Esophagus muscularis mucosa (tissue), 4 donors: ENCODE measurements around the gene USP16. TPM values are rescaled to one million over a fixed set of nuclear protein-coding genes. Genes with fewer than 3 reads are reported as not detected.

ENCODE experiments used
- DNase-seq: peaks from one replicate; pipeline ENCODE4 v3.0.0-alpha.2; 2017; ENCODE audit errors: extremely low spot score
- H3K27ac ChIP-seq, 4 donors: fragments of 200-600 bp; sonication (generic); replicated peaks in 1 of 4; 1 replicate in 3 of 4; 2 replicates in 1 of 4; pipeline ENCODE4 v1.5.1; 2016 to 2019; ENCODE audit warnings: mild to moderate bottlenecking in 1 of 4
- H3K27me3 ChIP-seq, 4 donors: fragments of 200-600 bp; sonication (generic); one replicate each; pipeline versions ENCODE4 v1.5.1 to v1.6.0; 2016 to 2019
- H3K36me3 ChIP-seq, 4 donors: fragments of 200-600 bp; sonication (generic); one replicate each; pipeline ENCODE4 v1.5.1; 2016 to 2019
- H3K4me1 ChIP-seq, 4 donors: fragments of 200-600 bp; sonication (generic); one replicate each; pipeline ENCODE4 v1.5.1; 2016 to 2019
- H3K4me3 ChIP-seq, 4 donors: fragments of 200-600 bp; sonication (generic); 1 replicate in 2 of 4; 2 replicates in 2 of 4; pipeline ENCODE4 v1.5.1; 2016 to 2019; ENCODE audit warnings: mild to moderate bottlenecking in 4 of 4, moderate library complexity in 1 of 4
- H3K9me3 ChIP-seq, 4 donors: fragments of 200-600 bp; sonication (generic); 1 replicate in 3 of 4; 2 replicates in 1 of 4; pipeline ENCODE4 v1.5.1; 2016 to 2019
- EP300 ChIP-seq: sonication (generic); formaldehyde crosslinking; IDR thresholded peaks from one replicate; pipeline ENCODE4 v1.6.1; 2017; ENCODE audit warnings: antibody characterized with exemption
- POLR2A ChIP-seq: fragments of 450-650 bp; IDR thresholded peaks from one replicate; pipeline ENCODE4 v1.6.1; 2017; ENCODE audit warnings: antibody characterized with exemption, moderate library complexity, mild to moderate bottlenecking, low read depth
- POLR2AphosphoS5 ChIP-seq, 2 donors: sonication (generic); formaldehyde crosslinking; IDR thresholded peaks; one replicate each; pipeline ENCODE4 v1.6.1; 2017; ENCODE audit warnings: antibody characterized with exemption in 2 of 2
- WGBS: methylation state at CpG from one replicate; pipeline ENCODE4 v1.1.5; 2018; 5-methylcytosine and 5-hydroxymethylcytosine counted together
- intact Hi-C: fragments of 100-400 bp; cut with DNase I; formaldehyde crosslinking; loops from one replicate; pipeline ENCODE4 v1.15.1; 2023
- total RNA-seq, 4 donors: library from RNA; depleted of rRNA; stranded (reverse); fragments of >200 nt; gene quantifications; one replicate each; pipeline versions ENCODE4 v1.1.0 to v1.2.1, GENCODE V29; 2016
- TF ChIP-seq, protein P1 (sequence below), 3 experiments: fragments of 200-600 bp in 2 of 3; fragments of 450-650 bp in 1 of 3; sonication (generic) in 2 of 3; IDR thresholded peaks; one replicate each; pipeline ENCODE4 v1.5.1; 2017 to 2019; ENCODE audit warnings: antibody characterized with exemption in 3 of 3, mild to moderate bottlenecking in 2 of 3, moderate library complexity in 1 of 3

USP16 gene
- total RNA-seq, 4 donors from 2014 or later = 31.3 to 47.8 (median 38.7) TPM

- intact Hi-C loops = loop anchor here (5.0 kb wide), 1 partner anchor 47 kb away; the partner anchor contains the start of gene CCT8
- no peak for DNase-seq
- no peaks in the 10 kb centered on the region for H3K9me3 ChIP-seq
These were observed 853 bp downstream of the USP16 start for GRCh38 chr21:29025328-29025713.

DNA sequence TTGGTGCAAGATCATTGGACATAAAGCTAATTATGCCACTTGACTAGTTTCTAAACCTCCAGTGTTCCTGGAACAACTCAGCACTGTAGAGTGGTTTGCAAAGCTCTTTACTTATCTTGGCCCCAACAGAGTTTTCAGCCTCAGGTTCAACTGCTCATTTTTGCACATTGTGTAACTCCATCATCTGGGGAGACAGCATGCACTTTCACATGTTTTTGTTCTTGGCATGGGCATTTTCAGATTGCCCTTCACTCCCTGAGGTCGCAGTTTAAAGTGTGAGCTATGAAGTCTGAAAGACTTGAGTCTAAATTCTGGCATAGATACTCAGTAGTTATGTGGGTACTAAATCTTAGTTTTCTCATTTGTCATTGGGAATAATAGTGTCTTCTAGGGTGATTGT is 5.1 kb downstream of the USP16 start:
- no peaks in the 10 kb centered on the region for H3K27me3 ChIP-seq
- peaks cover 21 to 62% (median 35%) of the 10 kb centered on the region in 4 donors for H3K36me3 ChIP-seq
- no peaks in the 10 kb centered on the region for H3K9me3 ChIP-seq
- DNase-seq = no peak
- H3K27ac ChIP-seq = no peak overlapping the region
- peaks cover 17 to 33% (median 24%) of the 10 kb centered on the region in 4 donors for H3K4me1 ChIP-seq
- intact Hi-C loops = loop anchor here (5.0 kb wide), 1 partner anchor 43 kb away; the partner anchor contains the start of gene CCT8
- WGBS = 90% methylated on average over 1 of the region's 1 CpG
- TF ChIP-seq EP300 (no peak), POLR2AphosphoS5 (IDR thresholded peaks at IDR 0.05) (no peak), POLR2A (no peak)
- TF ChIP-seq, protein P1, sequence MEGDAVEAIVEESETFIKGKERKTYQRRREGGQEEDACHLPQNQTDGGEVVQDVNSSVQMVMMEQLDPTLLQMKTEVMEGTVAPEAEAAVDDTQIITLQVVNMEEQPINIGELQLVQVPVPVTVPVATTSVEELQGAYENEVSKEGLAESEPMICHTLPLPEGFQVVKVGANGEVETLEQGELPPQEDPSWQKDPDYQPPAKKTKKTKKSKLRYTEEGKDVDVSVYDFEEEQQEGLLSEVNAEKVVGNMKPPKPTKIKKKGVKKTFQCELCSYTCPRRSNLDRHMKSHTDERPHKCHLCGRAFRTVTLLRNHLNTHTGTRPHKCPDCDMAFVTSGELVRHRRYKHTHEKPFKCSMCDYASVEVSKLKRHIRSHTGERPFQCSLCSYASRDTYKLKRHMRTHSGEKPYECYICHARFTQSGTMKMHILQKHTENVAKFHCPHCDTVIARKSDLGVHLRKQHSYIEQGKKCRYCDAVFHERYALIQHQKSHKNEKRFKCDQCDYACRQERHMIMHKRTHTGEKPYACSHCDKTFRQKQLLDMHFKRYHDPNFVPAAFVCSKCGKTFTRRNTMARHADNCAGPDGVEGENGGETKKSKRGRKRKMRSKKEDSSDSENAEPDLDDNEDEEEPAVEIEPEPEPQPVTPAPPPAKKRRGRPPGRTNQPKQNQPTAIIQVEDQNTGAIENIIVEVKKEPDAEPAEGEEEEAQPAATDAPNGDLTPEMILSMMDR (IDR thresholded peaks at IDR 0.05) = no peak
- no peak overlapping the region for H3K4me3 ChIP-seq

More at GRCh38 chr21:29025328-29025713, 853 bp downstream of the USP16 start:
- peak overlapping the region; percentile 66 to 83 (median 74) for H3K4me3 ChIP-seq
- WGBS = 3% methylated on average over 6 of the region's 6 CpGs
- TF ChIP-seq POLR2AphosphoS5 (IDR thresholded peaks at IDR 0.05) (no peak), POLR2A (no peak), EP300 (no peak)
- TF ChIP-seq, protein P1 (IDR thresholded peaks at IDR 0.05) = no peak
- H3K27me3 ChIP-seq = no peaks in the 10 kb centered on the region
- H3K4me1 ChIP-seq = peaks cover 17 to 41% (median 27%) of the 10 kb centered on the region in 4 donors
- H3K36me3 ChIP-seq = peaks cover 0 to 20% (median 8%) of the 10 kb centered on the region in 4 donors
- peak overlapping the region; percentile 93 to 99 (median 96) for H3K27ac ChIP-seq

DNA sequence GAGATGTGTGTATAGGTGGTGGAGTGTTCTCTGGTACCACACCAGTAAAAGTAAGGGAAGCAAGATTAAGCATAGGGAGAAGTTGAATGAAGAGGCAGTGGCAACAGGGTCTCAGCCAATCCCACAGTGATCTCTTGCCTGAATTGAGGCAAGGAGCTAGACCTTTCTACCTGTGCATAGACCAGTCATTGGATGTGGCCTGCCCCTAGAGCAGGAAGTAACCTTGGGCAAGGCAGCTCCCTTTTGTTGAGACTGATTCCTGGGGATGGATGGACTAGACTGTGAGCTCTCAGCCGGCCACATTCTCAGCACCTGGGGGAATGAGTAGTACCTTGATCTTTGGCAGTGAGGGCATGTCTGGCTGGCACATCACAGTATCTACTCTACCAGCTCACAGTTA is 6.4 kb downstream of the USP16 start:
- DNase-seq = no peak
- Histone ChIP-seq H3K4me1 (peaks cover 10 to 24% (median 16%) of the 10 kb centered on the region in 4 donors), H3K4me3 (no peak overlapping the region), H3K27me3 (no peaks in the 10 kb centered on the region), H3K9me3 (no peaks in the 10 kb centered on the region), H3K36me3 (peaks cover 21 to 76% (median 48%) of the 10 kb centered on the region in 4 donors), H3K27ac (no peak overlapping the region)
- TF ChIP-seq, protein P1 (IDR thresholded peaks at IDR 0.05) = no peak
- no peak for TF ChIP-seq POLR2A
- TF ChIP-seq POLR2AphosphoS5 (IDR thresholded peaks at IDR 0.05) = no peak
- no peak for TF ChIP-seq EP300
- intact Hi-C loops = no loop called here
- WGBS = 100% methylated on average over 1 of the region's 1 CpG

DNA sequence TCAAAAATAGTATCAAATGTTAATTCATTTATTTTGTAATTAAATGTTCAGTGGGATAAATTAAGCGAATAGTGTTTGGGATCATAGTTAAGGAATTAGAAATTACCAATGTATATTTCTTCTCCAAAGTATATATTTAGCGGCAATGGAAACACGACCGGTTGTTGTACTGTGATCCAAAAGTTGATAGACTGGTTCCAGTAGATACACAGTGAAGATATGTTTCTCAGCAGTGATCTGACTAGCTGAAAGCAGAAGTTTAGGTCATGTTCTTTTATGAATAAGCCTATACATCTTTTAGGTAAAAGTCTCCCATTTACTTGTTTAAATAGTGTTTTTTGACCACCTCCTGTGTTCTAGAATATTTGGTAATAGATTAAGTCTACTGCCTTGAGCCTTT is 8.8 kb downstream of the USP16 start:
- Histone ChIP-seq H3K27ac (no peak overlapping the region), H3K4me1 (peaks cover 0 to 3% (median 0%) of the 10 kb centered on the region in 4 donors), H3K36me3 (peaks cover 36 to 99% (median 72%) of the 10 kb centered on the region in 4 donors), H3K9me3 (no peaks in the 10 kb centered on the region), H3K27me3 (no peaks in the 10 kb centered on the region), H3K4me3 (no peak overlapping the region)
- 80% methylated on average over 4 of the region's 4 CpGs for WGBS
- no peak for TF ChIP-seq EP300
- TF ChIP-seq POLR2A = no peak
- TF ChIP-seq, protein P1 (IDR thresholded peaks at IDR 0.05) = no peak
- no peak for TF ChIP-seq POLR2AphosphoS5 (IDR thresholded peaks at IDR 0.05)
- intact Hi-C loops = no loop called here
- no peak for DNase-seq

- TF ChIP-seq EP300 (no peak), POLR2AphosphoS5 (IDR thresholded peaks at IDR 0.05) (no peak), POLR2A (no peak)
- TF ChIP-seq, protein P1 (IDR thresholded peaks at IDR 0.05) = no peak
- Histone ChIP-seq H3K9me3 (no peaks in the 10 kb centered on the region), H3K4me1 (no peaks in the 10 kb centered on the region), H3K4me3 (no peak overlapping the region), H3K27ac (no peak overlapping the region), H3K27me3 (no peaks in the 10 kb centered on the region), H3K36me3 (peaks cover 41 to 99% (median 77%) of the 10 kb centered on the region in 4 donors)
- no peak for DNase-seq
- 58% methylated on average over 3 of the region's 3 CpGs for WGBS
- intact Hi-C loops = no loop called here
These were observed 9.4 kb downstream of the USP16 start for GRCh38 chr21:29033871-29034270.
